Muscle of leg (tissue), 11 donors: Measurements from ENCODE around the gene PRPH. TPM values are rescaled to one million over a fixed set of nuclear protein-coding genes. Genes with fewer than 3 reads are reported as not detected.

ENCODE experiments used
- DNase-seq: peaks from one replicate; pipeline ENCODE4 v3.0.0; 2013
- H3K27ac ChIP-seq: one replicate; pipeline ENCODE4 v1.5.1; 2013; ENCODE audit warnings: mild to moderate bottlenecking, low read length, control low read depth
- H3K27me3 ChIP-seq: one replicate; pipeline ENCODE4 v1.6.1; 2013; ENCODE audit warnings: low read length; ENCODE audit not compliant: control insufficient read depth, insufficient read depth
- H3K36me3 ChIP-seq: one replicate; pipeline ENCODE4 v1.6.1; 2013; ENCODE audit warnings: low read length; ENCODE audit not compliant: control insufficient read depth, insufficient read depth
- H3K4me1 ChIP-seq: one replicate; pipeline ENCODE4 v1.6.1; 2013; ENCODE audit warnings: low read length; ENCODE audit not compliant: control insufficient read depth, insufficient read depth
- H3K4me3 ChIP-seq: one replicate; pipeline ENCODE4 v1.5.1; 2013; ENCODE audit warnings: low read length, control low read depth
- H3K9me3 ChIP-seq: replicated peaks from 2 replicates; pipeline ENCODE4 v1.6.1; 2013; ENCODE audit warnings: low read depth, low read length; ENCODE audit not compliant: control insufficient read depth
- WGBS: methylation state at CpG from one replicate; pipeline ENCODE4 v1.1.5; 2013; ENCODE audit warnings: missing lambda C conversion rate; ENCODE audit not compliant: insufficient coverage; 5-methylcytosine and 5-hydroxymethylcytosine counted together
- polyA plus RNA-seq, 8 donors: library from polyadenylated mRNA; unstranded; fragments of 120-200 nt; gene quantifications; one replicate each; pipeline versions ENCODE4 v1.2.1 to v1.2.3, GENCODE V29; 2013; ENCODE audit warnings: inconsistent platforms in 1 of 8, low replicate concordance in 1 of 8; ENCODE audit not compliant: insufficient read length in 8 of 8, insufficient read depth in 1 of 8
- total RNA-seq: library from RNA; stranded (reverse); fragments of 120-200 nt; gene quantifications from one replicate; pipeline ENCODE4 v1.2.4, GENCODE V29; 2013

Gene PRPH
- total and polyA plus RNA-seq, 9 donors: 1.3 to 3.5 (median 2.3) TPM

- Histone ChIP-seq H3K36me3 (no peaks in the 10 kb centered on the region), H3K27ac (no peak overlapping the region), H3K27me3 (peaks cover 13% of the 10 kb centered on the region), H3K9me3 (no peaks in the 10 kb centered on the region), H3K4me3 (no peak overlapping the region), H3K4me1 (peaks cover 12% of the 10 kb centered on the region)
- peak; percentile 64 for DNase-seq
- WGBS: 14% methylated on average over 5 of the region's 11 CpGs
Observed at GRCh38 chr12:49288412-49288853, 6.5 kb upstream of the PRPH start.

- 75% methylated on average over 5 of the region's 9 CpGs for WGBS
- no peak overlapping the region for H3K4me3 ChIP-seq
- H3K27ac ChIP-seq: no peak overlapping the region
- H3K4me1 ChIP-seq: peaks cover 15% of the 10 kb centered on the region
- H3K27me3 ChIP-seq: peaks cover 17% of the 10 kb centered on the region
- no peaks in the 10 kb centered on the region for H3K36me3 ChIP-seq
- DNase-seq: no peak
- no peaks in the 10 kb centered on the region for H3K9me3 ChIP-seq
Observed at GRCh38 chr12:49288922-49289555, 5.9 kb upstream of the PRPH start.

- H3K4me3 ChIP-seq: peak overlapping the region; percentile 5
Observed at GRCh38 chr12:49292729-49293055, 2.3 kb upstream of the PRPH start.

GRCh38 chr12:49293056-49293956, 1.6 kb upstream of the PRPH start:
- no peaks in the 10 kb centered on the region for H3K9me3 ChIP-seq
- DNase-seq: peak; percentile 72
- H3K36me3 ChIP-seq: no peaks in the 10 kb centered on the region
- H3K4me3 ChIP-seq: peak overlapping the region; percentile 5
- WGBS: 10% methylated on average over 11 of the region's 18 CpGs
- H3K4me1 ChIP-seq: peaks cover 44% of the 10 kb centered on the region
- peak overlapping the region; percentile 35 for H3K27ac ChIP-seq
- peaks cover 53% of the 10 kb centered on the region for H3K27me3 ChIP-seq

More at GRCh38 chr12:49292729-49293055, 2.3 kb upstream of the PRPH start:
- H3K9me3 ChIP-seq: no peaks in the 10 kb centered on the region
- H3K27me3 ChIP-seq: peaks cover 51% of the 10 kb centered on the region
- DNase-seq: no peak
- H3K4me1 ChIP-seq: peaks cover 42% of the 10 kb centered on the region
- H3K27ac ChIP-seq: peak overlapping the region; percentile 35
- 36% methylated on average over 4 of the region's 7 CpGs for WGBS
- H3K36me3 ChIP-seq: no peaks in the 10 kb centered on the region

GRCh38 chr12:49294086-49294803, 702 bp upstream of the PRPH start:
- H3K9me3 ChIP-seq: no peaks in the 10 kb centered on the region
- DNase-seq: no peak
- peaks cover 61% of the 10 kb centered on the region for H3K27me3 ChIP-seq
- WGBS: 17% methylated on average over 1 of the region's 8 CpGs
- peaks cover 44% of the 10 kb centered on the region for H3K4me1 ChIP-seq
- no peak overlapping the region for H3K4me3 ChIP-seq
- no peak overlapping the region for H3K27ac ChIP-seq
- no peaks in the 10 kb centered on the region for H3K36me3 ChIP-seq

- Histone ChIP-seq H3K4me1 (peaks cover 44% of the 10 kb centered on the region), H3K9me3 (no peaks in the 10 kb centered on the region), H3K27me3 (peaks cover 61% of the 10 kb centered on the region), H3K36me3 (no peaks in the 10 kb centered on the region), H3K4me3 (no peak overlapping the region), H3K27ac (no peak overlapping the region)
- no peak for DNase-seq
- WGBS: no CpG with 5 or more reads among the region's 5 CpGs
Observed at GRCh38 chr12:49294804-49295081, 204 bp upstream of the PRPH start.

GRCh38 chr12:49296034-49296835, 1.3 kb downstream of the PRPH start:
- 12% methylated on average over 38 of the region's 54 CpGs for WGBS
- no peaks in the 10 kb centered on the region for H3K9me3 ChIP-seq
- H3K4me1 ChIP-seq: peaks cover 44% of the 10 kb centered on the region
- peaks cover 65% of the 10 kb centered on the region for H3K27me3 ChIP-seq
- H3K27ac ChIP-seq: no peak overlapping the region
- H3K4me3 ChIP-seq: no peak overlapping the region
- DNase-seq: no peak
- H3K36me3 ChIP-seq: no peaks in the 10 kb centered on the region

- no peak overlapping the region for H3K27ac ChIP-seq
- no peaks in the 10 kb centered on the region for H3K36me3 ChIP-seq
- DNase-seq: no peak
- no peaks in the 10 kb centered on the region for H3K9me3 ChIP-seq
- H3K4me1 ChIP-seq: peaks cover 44% of the 10 kb centered on the region
- 3% methylated on average over 61 of the region's 77 CpGs for WGBS
- peak overlapping the region; percentile 17 for H3K4me3 ChIP-seq
- H3K27me3 ChIP-seq: peaks cover 68% of the 10 kb centered on the region
Observed at GRCh38 chr12:49296836-49297694, 2.1 kb downstream of the PRPH start.

- no peak for DNase-seq
- H3K9me3 ChIP-seq: no peaks in the 10 kb centered on the region
- no peak overlapping the region for H3K27ac ChIP-seq
- no peak overlapping the region for H3K4me3 ChIP-seq
- peaks cover 68% of the 10 kb centered on the region for H3K27me3 ChIP-seq
- 27% methylated on average over 6 of the region's 8 CpGs for WGBS
- H3K36me3 ChIP-seq: no peaks in the 10 kb centered on the region
- peaks cover 43% of the 10 kb centered on the region for H3K4me1 ChIP-seq
Observed at GRCh38 chr12:49297695-49298060, 2.7 kb downstream of the PRPH start.
